Liver (tissue), 3 donors: ENCODE measurements around the gene RBM3.

Source experiments
- GABPA ChIP-seq, 2 donors: IDR thresholded peaks in 1 of 2; conservative IDR thresholded peaks in 1 of 2; 2 replicates each; pipeline ENCODE4 v1.6.1; 2016; ENCODE audit warnings: antibody characterized with exemption in 2 of 2, mild to moderate bottlenecking in 1 of 2, moderate library complexity in 1 of 2
- RAD21 ChIP-seq, 2 donors: IDR thresholded peaks; 2 replicates each; pipeline ENCODE4 v1.6.1; 2016; ENCODE audit warnings: antibody characterized with exemption in 2 of 2, mild to moderate bottlenecking in 2 of 2
- SP1 ChIP-seq: IDR thresholded peaks from 2 replicates; pipeline ENCODE4 v1.6.1; 2018; ENCODE audit warnings: antibody characterized with exemption, mild to moderate bottlenecking
- TAF1 ChIP-seq: conservative IDR thresholded peaks from 2 replicates; pipeline ENCODE4 v1.6.1; 2016; ENCODE audit warnings: antibody characterized with exemption, mild to moderate bottlenecking
- YY1 ChIP-seq: IDR thresholded peaks from 2 replicates; pipeline ENCODE4 v1.6.1; 2016; ENCODE audit warnings: antibody characterized with exemption, mild to moderate bottlenecking
- TF ChIP-seq, protein P1 (sequence below): fragments of 150-350 bp; IDR thresholded peaks from 2 replicates; pipeline ENCODE4 v1.5.1; 2017; ENCODE audit warnings: improper control_type of control experiment, low read depth, low read length; ENCODE audit not compliant: missing input control
- TF ChIP-seq, protein P2 (sequence below): IDR thresholded peaks from 2 replicates; pipeline ENCODE4 v1.6.1; 2016; ENCODE audit warnings: antibody characterized with exemption
- donor health status: healthy.
- donor health status: healthy.

DNA sequence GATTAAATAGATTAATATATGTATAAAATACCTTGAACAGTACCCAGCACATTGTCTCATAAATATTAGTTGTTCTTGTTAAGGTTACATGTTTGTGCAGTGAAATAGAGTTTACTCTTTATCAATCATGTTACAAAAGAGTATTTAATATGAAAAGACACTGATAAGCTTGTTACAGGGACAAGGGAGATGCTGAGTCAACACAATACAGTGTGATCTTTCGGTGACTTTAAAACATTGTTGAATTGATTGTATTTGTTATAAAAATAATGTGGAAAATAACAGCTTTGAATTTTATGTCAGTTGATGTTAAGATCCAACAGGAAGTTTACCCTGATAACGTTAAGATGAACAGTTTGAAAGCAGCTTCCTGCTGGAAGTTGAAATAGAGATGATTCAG is 21.6 kb downstream of the RBM3 start:
- TF ChIP-seq, protein P1, sequence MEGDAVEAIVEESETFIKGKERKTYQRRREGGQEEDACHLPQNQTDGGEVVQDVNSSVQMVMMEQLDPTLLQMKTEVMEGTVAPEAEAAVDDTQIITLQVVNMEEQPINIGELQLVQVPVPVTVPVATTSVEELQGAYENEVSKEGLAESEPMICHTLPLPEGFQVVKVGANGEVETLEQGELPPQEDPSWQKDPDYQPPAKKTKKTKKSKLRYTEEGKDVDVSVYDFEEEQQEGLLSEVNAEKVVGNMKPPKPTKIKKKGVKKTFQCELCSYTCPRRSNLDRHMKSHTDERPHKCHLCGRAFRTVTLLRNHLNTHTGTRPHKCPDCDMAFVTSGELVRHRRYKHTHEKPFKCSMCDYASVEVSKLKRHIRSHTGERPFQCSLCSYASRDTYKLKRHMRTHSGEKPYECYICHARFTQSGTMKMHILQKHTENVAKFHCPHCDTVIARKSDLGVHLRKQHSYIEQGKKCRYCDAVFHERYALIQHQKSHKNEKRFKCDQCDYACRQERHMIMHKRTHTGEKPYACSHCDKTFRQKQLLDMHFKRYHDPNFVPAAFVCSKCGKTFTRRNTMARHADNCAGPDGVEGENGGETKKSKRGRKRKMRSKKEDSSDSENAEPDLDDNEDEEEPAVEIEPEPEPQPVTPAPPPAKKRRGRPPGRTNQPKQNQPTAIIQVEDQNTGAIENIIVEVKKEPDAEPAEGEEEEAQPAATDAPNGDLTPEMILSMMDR, result no peak
- TF ChIP-seq YY1 (no peak), TAF1 (no peak), RAD21 (IDR thresholded peaks at IDR 0.05) (no peak), SP1 (no peak), GABPA (IDR thresholded peaks at IDR 0.05 in 1 of 2, conservative IDR thresholded peaks at IDR 0.05 in 1 of 2) (no peak)
- TF ChIP-seq, protein P2, sequence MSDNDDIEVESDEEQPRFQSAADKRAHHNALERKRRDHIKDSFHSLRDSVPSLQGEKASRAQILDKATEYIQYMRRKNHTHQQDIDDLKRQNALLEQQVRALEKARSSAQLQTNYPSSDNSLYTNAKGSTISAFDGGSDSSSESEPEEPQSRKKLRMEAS, result no peak
